ENCODE measurements around the gene MACROH2A2. TPM values are rescaled to one million over a fixed set of nuclear protein-coding genes. Genes with fewer than 3 reads are reported as not detected.

MACROH2A2 gene
- total and polyA plus RNA-seq, 10 of the 15 experiments (the other 5 are each of a cell fraction or from before 2014, with no cell fraction given) = 0.14 to 0.24 TPM; not detected in 8

GRCh38 chr10:70106958-70107791 is 54.5 kb downstream of the MACROH2A2 start (continued):
- TF ChIP-seq USF1 (IDR thresholded peaks at IDR 0.05; ENCODE audit: borderline replicate concordance, extremely low read length, insufficient read depth, low read depth, low read length) (no peak), CHD2 (IDR thresholded peaks at IDR 0.05; ENCODE audit: borderline replicate concordance, low read depth, low read length) (peak; percentile 63; the same call in 1 of the 2 replicates), KLF5 (IDR thresholded peaks at IDR 0.05; ENCODE audit: partially characterized antibody) (no peak), SREBF1 (IDR thresholded peaks at IDR 0.05; ENCODE audit: low read length) (no peak), IRF3 (IDR thresholded peaks at IDR 0.05) (no peak), PML (IDR thresholded peaks at IDR 0.05; ENCODE audit: low read length) (no peak), YY1 (IDR thresholded peaks at IDR 0.05; ENCODE audit: low read depth, low read length) (no peak; the same call in 1 of the 2 replicates), STAT3 (IDR thresholded peaks at IDR 0.05; ENCODE audit: low read depth, low read length) (no peak), TAF1 (IDR thresholded peaks at IDR 0.05; ENCODE audit: borderline replicate concordance, low read depth, low read length) (no peak), ZBTB4 (CRISPR knock-in tag; IDR thresholded peaks at IDR 0.05) (no peak), IRF4 (IDR thresholded peaks at IDR 0.05; ENCODE audit: low read depth, low read length) (peak; percentile 56; the same call in 1 of the 2 replicates), RAD21 (IDR thresholded peaks at IDR 0.05; ENCODE audit: insufficient read depth, low read depth, low read length) (0 out of 2 replicates have a peak, but pooled peaks have one; percentile 12), CREM (IDR thresholded peaks at IDR 0.05; ENCODE audit: low read depth) (peak; percentile 33), CUX1 (IDR thresholded peaks at IDR 0.05; ENCODE audit: insufficient replicate concordance, low read depth, low read length) (peak; percentile 95), NFIC (IDR thresholded peaks at IDR 0.05; ENCODE audit: low read depth, low read length) (peak; percentile 27; the same call in 1 of the 2 replicates), EGR1 (IDR thresholded peaks at IDR 0.05; ENCODE audit: borderline replicate concordance in 1 of 2, low read depth in 2 of 2, low read length in 2 of 2) (no peak), ASH2L (IDR thresholded peaks at IDR 0.05; ENCODE audit: borderline replicate concordance, low read depth) (no peak)

Measured in GM12878 (cell line).